ENCODE results near the gene COL3A1.

- no peak for TF ChIP-seq POLR2AphosphoS5 (IDR thresholded peaks at IDR 0.05; ENCODE audit: low read depth, low read length)
- TF ChIP-seq POLR2A (IDR thresholded peaks at IDR 0.05; ENCODE audit: low read depth, low read length), result no peak
These were observed 9.9 kb downstream of the COL3A1 start for GRCh38 chr2:188984065-188984491.
